Keratinocyte (primary cell): ENCODE measurements around the gene CAPNS2. TPM values are rescaled to one million over a fixed set of nuclear protein-coding genes. Genes with fewer than 3 reads are reported as not detected.

Experiments used
- DNase-seq: peaks from one replicate; pipeline ENCODE4 v3.0.0-alpha.2; 2011; ENCODE audit warnings: low read depth, missing footprints, low spot score
- FAIRE-seq: peaks from 2 replicates; lab custom pipeline; 2011; peaks lifted over from hg19 to GRCh38; lab: Jason Lieb, UNC
- H2AFZ ChIP-seq: 2 replicates; pipeline ENCODE4 v1.6.0; 2012; ENCODE audit warnings: low read length, control low read depth, inconsistent platforms; ENCODE audit not compliant: control insufficient read depth
- H3K27ac ChIP-seq: 2 replicates; pipeline ENCODE4 v1.5.1; 2011; ENCODE audit warnings: low read length; ENCODE audit not compliant: control insufficient read depth, insufficient read depth
- H3K27me3 ChIP-seq: 3 replicates; pipeline ENCODE4 v1.6.0; 2011; ENCODE audit warnings: low read length; ENCODE audit not compliant: control insufficient read depth, insufficient read depth; ENCODE audit errors: extremely low read depth
- H3K36me3 ChIP-seq, 2 experiments: 2 replicates in 1 of 2; 3 replicates in 1 of 2; pipeline ENCODE4 v1.5.1; 2011; ENCODE audit warnings: low read length in 2 of 2, mild to moderate bottlenecking in 1 of 2; ENCODE audit not compliant: control insufficient read depth in 2 of 2, insufficient read depth in 2 of 2; ENCODE audit errors: extremely low read depth in 1 of 2
- H3K4me1 ChIP-seq: 3 replicates; pipeline ENCODE4 v1.5.1; 2011; ENCODE audit warnings: low read length; ENCODE audit not compliant: control insufficient read depth, insufficient read depth; ENCODE audit errors: extremely low read depth
- H3K4me2 ChIP-seq: 3 replicates; pipeline ENCODE4 v1.6.0; 2011; ENCODE audit warnings: low read depth, low read length; ENCODE audit not compliant: control insufficient read depth, insufficient read depth; ENCODE audit errors: extremely low read depth
- H3K4me3 ChIP-seq, 3 experiments: fragments of 200-600 bp in 1 of 3; sonication (generic) in 1 of 3; 2 replicates in 2 of 3; 3 replicates in 1 of 3; pipeline ENCODE4 v1.5.1; 2011 to 2016; ENCODE audit warnings: low read length in 3 of 3, mild to moderate bottlenecking in 3 of 3, control low read depth in 2 of 3, inconsistent platforms in 1 of 3, low read depth in 1 of 3, mixed read lengths in 1 of 3, mixed run types in 1 of 3, moderate library complexity in 1 of 3; ENCODE audit not compliant: control insufficient read depth in 2 of 3, insufficient read depth in 2 of 3; ENCODE audit errors: extremely low read depth in 1 of 3
- H3K79me2 ChIP-seq: 2 replicates; pipeline ENCODE4 v1.6.0; 2012; ENCODE audit warnings: low read length; ENCODE audit not compliant: control insufficient read depth, insufficient read depth
- H3K9ac ChIP-seq: 3 replicates; pipeline ENCODE4 v1.6.0; 2011; ENCODE audit warnings: low read length; ENCODE audit not compliant: control insufficient read depth, insufficient read depth; ENCODE audit errors: extremely low read depth
- H3K9me1 ChIP-seq: 3 replicates; pipeline ENCODE4 v1.6.0; 2011; ENCODE audit warnings: low read length; ENCODE audit not compliant: control insufficient read depth, insufficient read depth; ENCODE audit errors: extremely low read depth
- H3K9me3 ChIP-seq: 2 replicates; pipeline ENCODE4 v1.5.1; 2012; ENCODE audit warnings: low read depth, low read length; ENCODE audit not compliant: control insufficient read depth
- H4K20me1 ChIP-seq: 3 replicates; pipeline ENCODE4 v1.6.0; 2011; ENCODE audit warnings: low read length; ENCODE audit not compliant: control insufficient read depth, insufficient read depth; ENCODE audit errors: extremely low read depth
- CTCF ChIP-seq, 3 experiments: IDR thresholded peaks in 1 of 3; conservative IDR thresholded peaks in 1 of 3; optimal IDR thresholded peaks in 1 of 3; 2 replicates in 2 of 3; 3 replicates in 1 of 3; pipeline versions ENCODE3 to v1.5.1; 2011; ENCODE audit warnings: low read length in 3 of 3, mild to moderate bottlenecking in 3 of 3, moderate library complexity in 2 of 3, control low read depth in 1 of 3, inconsistent platforms in 1 of 3; ENCODE audit not compliant: insufficient read depth in 2 of 3; ENCODE audit errors: extremely low read depth in 1 of 3
- EZH2 ChIP-seq: IDR thresholded peaks from one replicate; pipeline ENCODE4 v1.6.1; 2012; ENCODE audit warnings: inconsistent platforms, mild to moderate bottlenecking, low read length, moderate library complexity
- dilution Hi-C: fragments of 300-500 bp; cut with MboI; formaldehyde crosslinking; loops from one replicate; pipeline ENCODE4 v1.7.0; 2020; ENCODE audit warnings: low sequenced_read_pairs; ENCODE audit not compliant: extremely low pct_ligation_motif_present
- polyA plus RNA-seq, 5 experiments: library from polyadenylated mRNA; depleted of rRNA in 3 of 5; stranded (reverse) in 3 of 5; stranded (forward) in 1 of 5; unstranded in 1 of 5; fragments of >200 nt; gene quantifications; 1 replicate in 1 of 5; 2 replicates in 3 of 5; 3 replicates in 1 of 5; pipeline versions ENCODE4 v1.2.1 to v1.2.3, GENCODE V29; 2011 to 2012; ENCODE audit warnings: missing spikeins in 2 of 5, low read depth in 1 of 5, low replicate concordance in 1 of 5

CAPNS2 gene
- polyA plus RNA-seq, 1 donor (not counting 4 experiments of a cell fraction or from before 2014, with no cell fraction given), result 70.5 TPM

GRCh38 chr16:55529018-55529417 lies 37.5 kb upstream of the CAPNS2 start:
- Histone ChIP-seq H3K4me2 (no peak overlapping the region), H3K27me3 (no peaks in the 10 kb centered on the region), H2AFZ (no peak overlapping the region), H3K4me3 (no peak overlapping the region), H3K4me1 (peaks cover 18% of the 10 kb centered on the region), H3K27ac (no peak overlapping the region), H3K9me1 (no peaks in the 10 kb centered on the region), H3K79me2 (peaks cover 6% of the 10 kb centered on the region), H3K9ac (no peak overlapping the region), H4K20me1 (no peaks in the 10 kb centered on the region), H3K36me3 (peaks cover 6 to 13% of the 10 kb centered on the region in 2 experiments), H3K9me3 (no peaks in the 10 kb centered on the region)
- DNase-seq (no peak), FAIRE-seq (no peak)
- TF ChIP-seq CTCF (optimal IDR thresholded peaks at IDR 0.05 in 1 of 3, IDR thresholded peaks at IDR 0.05 in 1 of 3, conservative IDR thresholded peaks at IDR 0.05 in 1 of 3; ENCODE audit: extremely low read depth in 1 of 3, insufficient read depth in 2 of 3, low read length in 3 of 3), result no peak
- TF ChIP-seq EZH2, result no peak
- dilution Hi-C loops, result no loop called here

GRCh38 chr16:55530316-55530856 lies 36.1 kb upstream of the CAPNS2 start:
- no peaks in the 10 kb centered on the region for H3K9me1 ChIP-seq
- no peak overlapping the region for H3K27ac ChIP-seq
- H2AFZ ChIP-seq, result no peak overlapping the region
- H3K9me3 ChIP-seq, result no peaks in the 10 kb centered on the region
- peaks cover 3% of the 10 kb centered on the region for H3K79me2 ChIP-seq
- peaks cover 6 to 13% of the 10 kb centered on the region in 2 experiments for H3K36me3 ChIP-seq
- H3K4me3 ChIP-seq, result no peak overlapping the region
- no peaks in the 10 kb centered on the region for H3K27me3 ChIP-seq
- peaks cover 21% of the 10 kb centered on the region for H3K4me1 ChIP-seq
- FAIRE-seq (no peak), DNase-seq (no peak)
- dilution Hi-C loops, result no loop called here
- TF ChIP-seq EZH2, result no peak
- no peak for TF ChIP-seq CTCF (optimal IDR thresholded peaks at IDR 0.05 in 1 of 3, IDR thresholded peaks at IDR 0.05 in 1 of 3, conservative IDR thresholded peaks at IDR 0.05 in 1 of 3; ENCODE audit: extremely low read depth in 1 of 3, insufficient read depth in 2 of 3, low read length in 3 of 3)
- no peak overlapping the region for H3K9ac ChIP-seq
- H4K20me1 ChIP-seq, result no peaks in the 10 kb centered on the region
- H3K4me2 ChIP-seq, result no peak overlapping the region
